Measurements from ENCODE around the gene SNAPIN.

GRCh38 chr1:153643100-153643499 lies 15.4 kb upstream of the SNAPIN start:
- TF ChIP-seq CTCF (conservative IDR thresholded peaks at IDR 0.05; ENCODE audit: low read length), result no peak
- TF ChIP-seq EZH2phosphoT487 (IDR thresholded peaks at IDR 0.05; ENCODE audit: borderline replicate concordance), result no peak

Data from Loucy (cell line).